NCI-H460 (cell line): ENCODE results near the gene DGKI. TPM values are rescaled to one million over a fixed set of nuclear protein-coding genes. Genes with fewer than 3 reads are reported as not detected.

ENCODE experiments used
- DNase-seq: peaks from one replicate; pipeline ENCODE4 v3.0.0-alpha.2; 2016; ENCODE audit warnings: low read depth; ENCODE audit errors: extremely low read depth
- total RNA-seq: library from RNA; depleted of rRNA; stranded (reverse); fragments of >200 nt; shearing (Covaris generic); gene quantifications from 2 replicates; pipeline ENCODE4 v1.2.3, GENCODE V29; 2014

DGKI gene
- total RNA-seq, 1 experiment from 2014 or later: 0.40 TPM

GRCh38 chr7:137402536-137403352 is 444.0 kb downstream of the DGKI start:
- DNase-seq: no peak

- no peak for DNase-seq
Measured at GRCh38 chr7:137399827-137400823, 446.6 kb downstream of the DGKI start.

DNA sequence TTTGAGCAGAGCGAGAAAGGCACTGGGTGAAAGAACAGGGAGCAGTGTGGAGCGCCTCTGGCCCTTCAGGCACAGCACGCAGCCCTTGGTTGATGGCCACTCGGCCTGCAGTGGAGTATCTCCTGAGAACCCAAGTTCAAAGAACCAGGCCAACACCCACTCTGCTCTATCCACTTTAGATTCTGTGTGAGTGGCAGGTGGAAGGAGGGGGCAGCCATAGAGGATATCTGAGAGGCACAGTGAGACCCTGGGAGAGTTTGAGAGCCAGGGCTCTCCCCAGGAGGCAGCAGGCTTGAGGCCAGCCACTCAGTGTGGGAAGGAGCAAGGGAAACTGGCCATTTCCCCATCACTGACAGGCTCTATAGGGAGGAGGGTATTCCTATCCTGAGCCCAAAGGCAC is 450.7 kb downstream of the DGKI start:
- no peak for DNase-seq

DNA sequence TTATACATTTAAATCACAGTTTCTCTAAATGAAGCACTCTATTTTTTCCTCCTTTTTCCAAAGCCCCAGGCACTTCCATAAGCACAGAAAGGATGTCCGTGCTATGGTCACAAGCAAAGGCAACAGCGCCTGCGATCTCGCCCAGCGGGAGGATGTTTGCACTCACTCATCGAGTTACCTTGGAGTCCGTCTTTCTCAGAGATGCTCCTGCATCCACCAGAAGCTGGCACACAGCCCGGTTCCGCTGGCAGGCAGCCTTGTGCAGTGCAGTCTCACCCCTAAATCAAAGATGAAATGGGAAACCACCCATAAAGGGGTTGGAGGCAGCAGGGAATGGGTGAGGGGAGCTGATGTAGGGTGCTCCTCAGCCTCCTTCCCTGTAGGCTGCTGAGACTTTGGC is 451.4 kb downstream of the DGKI start:
- no peak for DNase-seq

DNA sequence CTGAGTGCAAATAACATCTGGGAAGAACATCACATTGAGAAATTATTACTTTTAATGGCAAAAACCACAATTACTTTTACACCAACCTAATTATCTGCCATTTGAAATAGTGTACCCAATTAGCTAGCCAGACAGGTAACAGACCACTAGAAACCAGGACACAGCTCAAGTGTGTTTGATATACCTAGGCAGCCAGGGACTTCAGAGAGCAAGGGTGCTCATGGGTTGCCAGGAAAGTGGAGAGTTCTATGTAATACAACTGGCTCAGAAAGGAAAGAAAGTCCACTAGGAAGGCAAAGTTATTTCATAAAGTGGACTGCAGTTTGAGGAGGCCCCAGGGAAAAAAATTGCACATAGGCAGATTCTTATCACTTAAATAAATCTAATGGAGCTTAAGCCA is 453.2 kb downstream of the DGKI start:
- DNase-seq: no peak

DNA sequence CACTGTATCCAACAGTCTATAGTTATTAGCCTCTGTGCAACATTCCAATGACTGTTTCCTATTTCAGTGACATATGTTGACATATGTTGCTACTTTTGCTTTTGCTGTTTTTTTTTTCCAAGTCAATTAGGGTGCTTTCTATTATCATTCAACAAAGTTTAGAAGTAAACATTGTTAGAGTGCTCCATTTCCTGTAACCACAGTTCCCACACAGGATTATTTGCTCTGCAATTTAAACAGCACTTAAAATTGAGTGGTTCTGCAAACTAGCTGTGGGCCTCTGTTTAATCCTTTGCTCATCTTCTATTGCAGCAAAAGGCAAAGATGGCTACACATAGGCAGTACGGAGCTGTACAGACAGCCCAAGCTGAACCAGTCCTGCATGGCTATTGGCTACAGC is 456.7 kb downstream of the DGKI start:
- no peak for DNase-seq

GRCh38 chr7:137388916-137389315 is 457.9 kb downstream of the DGKI start:
- DNase-seq: no peak

- no peak for DNase-seq
Measured at GRCh38 chr7:137386966-137387365, 459.8 kb downstream of the DGKI start.

DNA sequence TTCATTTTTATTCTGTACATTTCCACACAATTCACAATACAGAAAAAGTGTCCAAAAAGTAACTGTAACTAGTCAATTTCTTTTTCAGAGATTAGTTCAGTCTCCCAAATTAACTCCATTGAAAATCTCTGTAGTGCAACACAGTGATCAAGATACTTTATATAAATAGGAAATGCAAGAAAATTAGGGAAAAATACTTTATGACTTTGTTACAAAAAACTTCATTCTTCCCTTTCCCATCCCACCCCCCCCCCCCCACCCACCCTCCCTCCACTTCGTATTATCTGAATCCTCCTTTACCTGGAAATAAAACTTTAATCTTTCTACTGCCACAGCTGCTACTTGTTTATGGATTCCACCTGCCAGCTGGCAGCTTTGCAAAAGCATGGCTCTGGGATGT is 465.7 kb downstream of the DGKI start:
- DNase-seq: no peak

DNA sequence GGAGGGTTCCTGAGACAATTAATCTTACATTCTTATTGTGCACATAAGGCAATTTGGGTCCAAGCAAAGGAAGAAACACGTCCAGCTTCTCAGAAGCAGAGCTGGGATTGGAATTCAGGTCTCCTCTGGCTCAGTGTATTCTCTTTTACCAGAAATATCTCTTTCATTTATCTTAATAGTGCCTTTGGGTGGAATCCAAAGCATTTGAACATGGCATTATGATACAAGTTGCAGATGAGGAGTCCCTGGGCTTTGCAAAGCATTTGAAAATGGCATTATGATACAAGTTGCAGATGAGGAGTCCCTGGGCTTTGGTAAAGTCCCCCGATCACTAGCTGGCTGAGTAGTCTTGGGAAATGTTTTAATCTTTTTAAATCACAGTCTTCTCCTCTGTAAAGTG is 473.3 kb downstream of the DGKI start:
- no peak for DNase-seq

- no peak for DNase-seq
Measured at GRCh38 chr7:137371616-137372015, 475.2 kb downstream of the DGKI start.

GRCh38 chr7:137366995-137367394 is 479.8 kb downstream of the DGKI start:
- DNase-seq: no peak

DNA sequence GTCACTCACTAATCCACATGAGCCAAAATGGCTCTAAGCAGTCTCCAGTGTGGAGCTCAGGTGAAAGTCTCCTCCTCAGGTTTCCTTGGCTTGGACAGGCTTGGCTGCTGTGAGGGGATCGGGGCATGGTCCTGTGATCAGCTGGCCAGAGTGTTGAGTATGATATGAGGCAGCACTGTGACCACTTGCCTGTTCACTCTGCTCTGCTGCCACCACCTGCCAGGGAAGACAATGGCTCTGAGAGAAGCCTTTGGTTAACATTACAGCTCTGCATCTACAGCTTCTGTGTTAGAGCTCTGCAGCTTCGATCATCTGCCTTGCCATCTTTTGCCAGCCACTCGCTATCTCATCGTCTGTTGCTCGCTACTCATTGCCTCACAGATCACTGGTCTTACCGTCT is 483.1 kb downstream of the DGKI start:
- no peak for DNase-seq

GRCh38 chr7:137360087-137360679 is 486.6 kb downstream of the DGKI start:
- DNase-seq: no peak

DNA sequence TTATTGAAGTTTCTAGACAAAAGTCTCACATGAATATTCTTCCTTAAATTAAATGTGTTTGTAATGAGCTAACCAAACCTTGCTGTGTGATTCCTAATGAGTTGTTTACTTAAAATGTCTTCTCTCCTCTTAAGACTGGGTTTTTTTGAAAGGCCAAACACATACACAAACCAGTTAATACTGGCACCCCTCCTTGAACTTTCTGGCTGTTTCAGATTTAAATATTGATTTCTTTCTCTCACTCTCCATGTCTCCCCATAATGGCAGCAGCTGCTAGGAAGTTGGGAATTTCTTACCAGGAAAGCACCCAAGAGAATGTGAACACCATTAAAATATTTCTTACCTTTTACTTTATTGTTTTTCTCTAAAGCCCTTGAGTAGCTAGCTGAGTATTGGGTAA is 491.8 kb downstream of the DGKI start:
- DNase-seq: no peak

DNA sequence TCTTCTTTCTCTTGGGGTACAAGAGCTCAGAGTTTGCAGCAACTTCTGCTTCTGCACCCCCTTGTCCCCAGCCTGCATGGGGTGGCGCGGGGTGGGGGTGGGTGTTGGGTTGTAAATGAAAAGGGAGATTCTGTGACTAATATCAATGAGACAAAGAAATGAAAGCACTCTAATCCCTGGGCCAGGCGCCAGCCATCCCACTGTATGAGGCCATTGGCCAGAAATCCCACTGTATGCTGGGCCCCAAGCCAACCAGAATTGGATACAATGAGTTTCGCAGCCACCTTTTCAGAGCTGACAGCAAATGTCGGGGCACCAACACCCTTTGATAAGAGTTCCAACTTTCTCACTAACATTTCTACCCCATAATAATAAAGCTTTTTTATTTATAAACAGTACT is 492.4 kb downstream of the DGKI start:
- DNase-seq: no peak

DNA sequence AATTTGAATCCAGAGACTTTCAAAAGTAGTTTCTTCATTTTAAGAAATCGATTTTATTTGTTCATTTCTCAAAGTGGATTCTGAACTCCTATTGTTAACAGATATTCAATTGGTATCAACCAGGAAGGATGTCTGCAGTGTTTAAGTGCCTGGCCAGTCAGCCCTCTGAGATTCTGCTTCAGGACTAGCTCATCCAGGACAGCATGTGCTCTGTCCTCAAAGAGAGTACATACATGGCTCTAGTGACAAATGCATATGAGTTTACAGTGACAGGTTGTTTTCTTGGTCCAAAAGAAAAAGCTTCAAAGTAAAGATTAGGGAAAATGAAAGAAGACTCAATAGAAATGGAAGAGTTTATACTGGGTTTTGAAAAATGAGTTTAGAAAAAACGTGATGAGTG is 494.8 kb downstream of the DGKI start:
- no peak for DNase-seq

DNA sequence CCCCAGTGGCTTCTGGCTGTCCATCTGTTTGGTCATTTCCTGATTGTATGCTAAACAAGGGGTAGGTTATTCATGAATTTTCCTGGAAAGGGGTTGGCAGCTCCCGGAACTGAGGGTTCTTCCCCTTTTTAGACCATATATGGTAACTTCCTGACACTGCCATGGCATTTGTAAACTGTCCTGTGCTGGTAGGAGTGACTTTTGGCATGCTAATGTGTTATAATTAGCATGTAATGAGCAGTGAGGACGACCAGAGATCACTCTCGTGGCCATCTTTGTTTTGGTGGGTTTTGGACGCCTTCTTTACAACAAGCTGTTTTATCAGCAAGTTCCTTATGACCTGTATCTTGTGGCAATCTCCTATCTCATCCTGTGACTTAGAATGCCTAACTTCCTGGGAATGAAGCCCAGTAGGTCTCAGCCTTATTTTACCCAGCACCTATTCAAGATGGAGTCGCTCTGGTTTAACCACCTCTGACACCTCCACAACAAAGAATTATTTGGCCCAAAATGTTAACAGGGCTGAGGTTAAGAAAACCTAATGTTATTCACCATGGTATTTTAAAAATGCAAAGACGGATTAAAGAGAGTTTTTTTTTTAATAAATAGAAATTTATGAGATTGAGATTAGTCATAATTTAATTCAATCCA is 500.9 kb downstream of the DGKI start:
- no peak for DNase-seq

- DNase-seq: no peak
Measured at GRCh38 chr7:137343281-137343841, 503.4 kb downstream of the DGKI start, which contains the start of gene PTN. PTN (minus strand) TSS chr7:137343733; CDS start chr7:137254973, 88,760 bp downstream.

DNA sequence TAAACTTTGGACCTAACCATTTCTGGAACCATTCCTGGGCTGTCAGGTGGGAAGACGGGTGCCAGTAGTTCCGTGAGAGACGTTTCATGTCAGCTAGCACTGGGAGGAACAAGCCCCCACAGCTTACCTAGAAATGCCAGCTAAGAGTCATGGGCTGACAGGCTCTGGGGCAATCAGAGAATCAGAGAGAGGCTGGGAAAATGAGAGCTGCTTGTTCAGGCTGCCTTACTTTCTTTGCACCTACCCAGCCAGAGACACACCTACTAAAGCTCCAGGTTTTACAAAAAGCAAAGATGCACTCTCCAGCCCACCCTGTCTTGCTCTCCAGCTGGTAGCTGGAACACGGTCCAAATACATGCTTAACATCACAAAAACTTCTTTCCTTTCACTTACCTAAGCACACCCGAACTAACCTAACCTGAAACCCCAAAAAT is 503.9 kb downstream of the DGKI start:
- no peak for DNase-seq
